GM12873 (cell line): ENCODE measurements around the gene C6orf47.

Source experiments
- TF ChIP-seq, protein P1 (sequence below): IDR thresholded peaks from 2 replicates; pipeline ENCODE4 v1.5.1; 2012; ENCODE audit warnings: low read depth, mild to moderate bottlenecking, moderate library complexity, low read length, control low read depth; ENCODE audit not compliant: insufficient read depth; ENCODE audit errors: missing control alignments

C6orf47 gene

DNA sequence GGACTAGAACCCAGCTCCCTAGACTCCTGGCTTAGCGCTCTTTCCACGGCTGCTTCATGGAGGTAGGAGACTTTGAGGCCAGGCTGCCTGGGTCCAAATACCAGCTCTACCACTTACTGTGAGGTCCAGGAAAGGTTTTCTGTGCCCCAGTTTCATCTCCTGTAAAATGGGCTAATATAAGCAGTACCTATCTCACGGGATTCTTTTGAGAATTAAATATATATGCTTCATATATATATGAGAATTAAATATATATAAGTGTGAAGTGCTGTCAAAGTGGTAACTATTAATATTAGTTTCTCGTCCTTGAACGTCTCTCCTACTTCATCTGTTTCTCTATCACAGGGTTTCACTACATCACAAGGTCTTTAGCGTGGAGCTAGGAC lies 30.5 kb upstream of the C6orf47 start:
- TF ChIP-seq, protein P1, sequence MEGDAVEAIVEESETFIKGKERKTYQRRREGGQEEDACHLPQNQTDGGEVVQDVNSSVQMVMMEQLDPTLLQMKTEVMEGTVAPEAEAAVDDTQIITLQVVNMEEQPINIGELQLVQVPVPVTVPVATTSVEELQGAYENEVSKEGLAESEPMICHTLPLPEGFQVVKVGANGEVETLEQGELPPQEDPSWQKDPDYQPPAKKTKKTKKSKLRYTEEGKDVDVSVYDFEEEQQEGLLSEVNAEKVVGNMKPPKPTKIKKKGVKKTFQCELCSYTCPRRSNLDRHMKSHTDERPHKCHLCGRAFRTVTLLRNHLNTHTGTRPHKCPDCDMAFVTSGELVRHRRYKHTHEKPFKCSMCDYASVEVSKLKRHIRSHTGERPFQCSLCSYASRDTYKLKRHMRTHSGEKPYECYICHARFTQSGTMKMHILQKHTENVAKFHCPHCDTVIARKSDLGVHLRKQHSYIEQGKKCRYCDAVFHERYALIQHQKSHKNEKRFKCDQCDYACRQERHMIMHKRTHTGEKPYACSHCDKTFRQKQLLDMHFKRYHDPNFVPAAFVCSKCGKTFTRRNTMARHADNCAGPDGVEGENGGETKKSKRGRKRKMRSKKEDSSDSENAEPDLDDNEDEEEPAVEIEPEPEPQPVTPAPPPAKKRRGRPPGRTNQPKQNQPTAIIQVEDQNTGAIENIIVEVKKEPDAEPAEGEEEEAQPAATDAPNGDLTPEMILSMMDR = no peak

DNA sequence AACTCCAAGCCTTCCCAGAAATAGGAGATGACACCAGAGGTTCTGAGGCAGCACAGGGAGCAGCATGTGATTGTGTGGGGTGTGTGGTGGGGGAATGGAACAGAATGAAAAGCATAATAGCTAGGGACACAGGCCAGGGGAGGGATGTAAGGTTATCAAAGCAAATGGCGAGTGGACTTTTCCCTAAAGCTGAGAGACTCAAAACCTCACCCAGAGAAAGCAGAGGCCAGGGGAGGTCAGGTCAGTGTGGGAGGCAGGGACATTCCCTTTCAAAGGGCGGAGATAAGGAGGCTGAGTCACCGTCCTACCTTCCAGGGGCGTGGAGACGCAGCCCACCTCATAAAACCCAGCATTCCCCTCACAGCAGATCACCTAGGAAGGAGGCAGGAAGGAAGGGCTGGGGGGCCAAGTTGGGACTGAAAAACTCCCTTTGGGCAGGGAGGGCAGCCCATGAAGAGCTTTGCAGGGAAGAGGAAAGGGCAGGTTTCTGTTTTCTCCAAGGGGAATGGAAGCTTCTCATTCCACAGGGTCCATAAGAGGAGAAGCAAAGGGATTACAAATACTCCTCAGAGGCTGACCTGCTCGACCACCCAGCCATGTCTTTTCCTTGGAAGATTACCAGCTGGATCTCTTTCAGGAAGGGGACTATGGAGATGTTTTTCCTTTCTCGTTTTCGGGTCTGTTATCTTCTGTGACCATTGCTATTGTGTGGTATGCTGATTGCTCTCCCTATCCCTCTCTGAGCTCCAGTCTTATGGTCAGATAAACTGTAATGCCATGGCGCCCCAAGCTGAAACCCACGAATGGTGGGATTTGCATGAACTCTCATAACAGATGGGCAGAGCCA lies 29.9 kb upstream of the C6orf47 start:
- TF ChIP-seq, protein P1 = no peak

DNA sequence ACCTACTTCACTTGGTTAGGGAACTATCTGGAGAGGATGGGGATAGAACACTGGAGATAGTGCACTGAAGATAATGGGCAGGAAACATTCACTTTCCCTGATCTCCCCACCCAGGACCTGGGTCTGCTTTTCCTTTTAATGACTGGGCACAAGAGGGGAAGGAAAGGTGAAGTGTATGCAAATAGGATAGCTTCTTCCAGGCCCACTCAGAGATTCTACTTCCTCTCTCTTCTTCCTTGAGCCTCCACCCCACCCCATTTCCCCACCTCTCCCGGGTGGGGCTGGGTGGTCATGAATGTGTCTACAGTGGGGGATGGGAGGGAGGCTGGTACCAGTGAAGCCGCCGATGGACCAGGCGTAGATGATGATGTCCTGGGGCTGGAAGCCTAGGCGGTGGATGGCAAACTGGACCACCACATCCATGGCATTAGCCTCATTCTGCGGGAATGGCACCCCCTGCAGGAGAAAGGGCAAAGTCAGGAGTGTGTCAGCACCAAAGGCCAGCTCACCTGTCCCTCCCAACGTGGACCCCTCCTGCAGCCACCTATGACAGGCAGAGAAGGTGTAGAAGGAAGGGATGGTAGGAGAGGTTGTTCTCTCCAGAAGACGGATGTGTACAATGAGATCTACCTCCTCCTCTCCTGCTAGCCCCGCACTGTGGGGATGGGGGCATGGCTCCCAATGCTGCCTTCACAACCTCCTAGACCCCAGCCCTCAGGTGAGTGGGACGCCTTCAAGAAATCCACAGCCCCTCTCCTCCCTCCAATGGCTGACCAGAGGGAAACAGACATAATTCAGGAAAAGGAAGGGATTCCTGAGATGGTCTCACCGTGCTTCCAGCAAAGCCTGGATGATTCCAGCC lies 28.9 kb upstream of the C6orf47 start:
- TF ChIP-seq, protein P1 = peak; percentile 58

DNA sequence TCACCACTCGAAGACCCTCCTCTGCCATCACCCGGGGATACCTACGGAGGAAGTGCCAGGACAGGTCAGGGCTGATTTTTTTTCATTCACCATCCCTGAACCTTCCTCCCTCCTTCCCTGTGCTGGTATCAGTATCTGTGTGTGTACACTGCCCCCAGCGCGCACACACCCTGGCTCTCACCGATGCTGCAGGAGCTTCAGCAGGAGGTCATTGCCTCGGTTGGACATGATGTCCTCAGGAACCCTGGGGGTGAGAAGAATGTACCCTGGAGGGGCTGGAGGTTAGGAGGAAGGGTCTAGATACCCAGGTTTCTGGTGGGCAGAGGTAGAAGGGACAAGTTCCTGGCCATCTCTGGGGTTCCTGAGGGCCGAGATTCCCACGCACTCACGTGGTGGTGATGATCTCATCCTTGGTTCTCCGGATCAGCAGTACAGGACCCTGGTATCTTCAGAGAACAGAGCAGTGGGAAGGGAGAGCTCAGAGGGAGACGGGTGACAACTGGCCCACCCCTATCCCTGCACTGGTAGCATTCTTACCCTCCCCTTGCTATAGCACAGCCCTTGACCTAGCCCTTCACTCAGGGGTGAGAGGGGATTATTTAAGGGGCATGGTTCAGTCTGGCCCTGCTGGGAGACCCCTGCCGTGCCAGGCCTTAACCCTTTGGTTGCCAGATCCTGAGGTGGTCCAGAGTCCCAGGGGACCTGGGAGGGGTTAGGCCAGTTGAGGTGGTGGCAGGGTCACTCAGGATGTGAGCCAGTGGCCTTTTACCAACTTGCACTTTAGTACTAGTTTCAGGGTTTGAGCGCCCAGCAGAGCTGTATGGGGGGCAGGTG lies 27.5 kb upstream of the C6orf47 start:
- TF ChIP-seq, protein P1 = no peak

DNA sequence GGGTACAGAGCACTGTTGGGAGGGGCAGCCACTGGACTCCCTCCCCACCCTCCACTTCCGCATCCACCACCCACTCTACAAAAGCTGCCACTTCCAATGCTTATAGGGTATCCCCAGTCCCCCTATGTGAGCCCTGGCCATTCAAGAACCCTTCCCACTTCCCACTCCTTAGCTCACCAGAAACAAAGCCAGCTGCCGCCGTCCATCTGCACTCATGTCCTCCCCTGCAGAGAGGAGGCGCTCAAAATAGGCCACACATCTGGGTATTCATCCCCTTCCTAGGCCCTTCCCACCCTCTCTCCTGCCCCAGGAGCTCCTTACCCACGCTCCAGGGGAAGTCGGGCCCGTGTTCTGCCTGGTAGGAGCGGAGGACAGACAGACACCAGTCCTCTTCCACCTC lies 26.7 kb upstream of the C6orf47 start:
- TF ChIP-seq, protein P1 = no peak

DNA sequence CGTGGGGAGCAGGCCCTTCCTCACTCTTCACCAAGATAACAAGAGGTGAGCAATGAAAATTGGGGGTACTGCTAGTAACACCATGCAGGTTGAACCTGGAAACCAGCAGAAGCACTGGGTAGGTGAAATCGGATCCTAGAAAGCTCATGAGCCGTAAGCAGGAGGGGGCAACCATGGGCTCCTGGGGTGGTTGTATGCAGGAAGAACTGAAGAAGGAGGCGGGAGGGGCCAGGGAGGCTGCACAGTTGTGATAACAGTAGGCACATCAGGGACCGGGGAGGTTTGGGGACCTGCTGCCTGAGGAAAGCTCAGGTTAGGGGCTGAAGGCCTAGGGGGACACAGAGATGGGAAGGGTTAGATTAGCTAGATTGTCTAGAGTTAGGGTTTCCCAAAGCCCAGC lies 25.9 kb upstream of the C6orf47 start:
- TF ChIP-seq, protein P1 = no peak
